ENCODE data around the gene ABCD1.

DNA sequence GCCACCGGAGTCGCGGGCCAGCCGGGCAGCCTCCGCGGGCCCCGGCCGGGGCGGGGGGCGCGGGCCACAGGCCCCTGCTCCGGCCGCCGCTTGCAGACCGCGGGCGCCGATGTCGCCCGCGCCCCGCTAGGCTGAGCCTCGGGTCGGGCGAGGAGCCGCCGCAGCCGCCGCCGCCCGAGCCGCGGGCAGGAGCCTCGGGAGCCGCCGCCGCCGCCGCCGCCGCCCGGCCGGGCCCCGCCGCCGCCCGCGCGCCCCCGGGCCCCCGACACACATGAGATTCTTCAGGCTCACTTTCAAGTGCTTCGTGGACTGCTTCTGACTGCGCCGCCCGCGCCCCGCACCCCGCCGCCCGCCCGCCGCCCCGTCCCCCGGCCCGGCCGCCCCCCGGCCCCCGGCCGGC, 36.6 kb upstream of the ABCD1 start:
- TF ChIP-seq, protein P1, sequence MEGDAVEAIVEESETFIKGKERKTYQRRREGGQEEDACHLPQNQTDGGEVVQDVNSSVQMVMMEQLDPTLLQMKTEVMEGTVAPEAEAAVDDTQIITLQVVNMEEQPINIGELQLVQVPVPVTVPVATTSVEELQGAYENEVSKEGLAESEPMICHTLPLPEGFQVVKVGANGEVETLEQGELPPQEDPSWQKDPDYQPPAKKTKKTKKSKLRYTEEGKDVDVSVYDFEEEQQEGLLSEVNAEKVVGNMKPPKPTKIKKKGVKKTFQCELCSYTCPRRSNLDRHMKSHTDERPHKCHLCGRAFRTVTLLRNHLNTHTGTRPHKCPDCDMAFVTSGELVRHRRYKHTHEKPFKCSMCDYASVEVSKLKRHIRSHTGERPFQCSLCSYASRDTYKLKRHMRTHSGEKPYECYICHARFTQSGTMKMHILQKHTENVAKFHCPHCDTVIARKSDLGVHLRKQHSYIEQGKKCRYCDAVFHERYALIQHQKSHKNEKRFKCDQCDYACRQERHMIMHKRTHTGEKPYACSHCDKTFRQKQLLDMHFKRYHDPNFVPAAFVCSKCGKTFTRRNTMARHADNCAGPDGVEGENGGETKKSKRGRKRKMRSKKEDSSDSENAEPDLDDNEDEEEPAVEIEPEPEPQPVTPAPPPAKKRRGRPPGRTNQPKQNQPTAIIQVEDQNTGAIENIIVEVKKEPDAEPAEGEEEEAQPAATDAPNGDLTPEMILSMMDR (IDR thresholded peaks at IDR 0.05): no peak
- TF ChIP-seq POLR2AphosphoS5 (IDR thresholded peaks at IDR 0.05) (no peak), POLR2A (IDR thresholded peaks at IDR 0.05) (no peak)
